ENCODE measurements around the gene POLR1G. TPM values are rescaled to one million over a fixed set of nuclear protein-coding genes. Genes with fewer than 3 reads are reported as not detected.

The POLR1G gene
- total and polyA plus RNA-seq, 2 donors from 2014 or later = 2.4 to 3.9 TPM

DNA sequence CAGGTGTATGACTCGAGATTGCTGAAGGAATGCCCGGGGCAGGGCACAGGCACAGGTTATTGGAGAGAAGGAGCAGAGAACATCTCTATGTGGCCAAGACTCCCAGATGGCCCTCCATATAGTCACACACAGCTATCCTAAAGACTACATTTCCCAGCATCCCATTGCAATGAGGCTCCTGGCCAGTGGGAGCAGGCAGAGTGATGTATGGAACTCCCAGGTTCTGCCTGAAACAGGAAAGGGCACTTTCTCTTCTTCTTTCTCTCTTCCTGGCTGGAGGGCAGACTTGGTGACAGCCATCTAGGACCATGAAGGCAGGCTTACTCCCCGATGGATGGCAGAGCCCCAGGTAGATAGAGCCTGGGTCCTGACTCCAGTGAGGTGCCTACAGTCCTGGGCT lies 15.1 kb upstream of the POLR1G start:
- H3K9me3 ChIP-seq (ENCODE audit: control insufficient read depth in 2 of 3, insufficient read depth in 1 of 3, low read length in 3 of 3) = no peaks in the 10 kb centered on the region

GRCh38 chr19:45391871-45392665 lies 14.4 kb upstream of the POLR1G start:
- H3K4me1 ChIP-seq (ENCODE audit: control insufficient read depth in 2 of 3, insufficient read depth in 2 of 3, low read depth in 1 of 3, low read length in 3 of 3) = no peaks in the 10 kb centered on the region
- no peak for FAIRE-seq
- intact Hi-C loops (cut with DNase I) = no loop called here
- no peak overlapping the region for H3K4me3 ChIP-seq (ENCODE audit: low read length in 3 of 3)
- no peaks in the 10 kb centered on the region for H3K9me3 ChIP-seq (ENCODE audit: control insufficient read depth in 2 of 3, insufficient read depth in 1 of 3, low read length in 3 of 3)
- DNase-seq = no peak
- TF ChIP-seq, protein P1, sequence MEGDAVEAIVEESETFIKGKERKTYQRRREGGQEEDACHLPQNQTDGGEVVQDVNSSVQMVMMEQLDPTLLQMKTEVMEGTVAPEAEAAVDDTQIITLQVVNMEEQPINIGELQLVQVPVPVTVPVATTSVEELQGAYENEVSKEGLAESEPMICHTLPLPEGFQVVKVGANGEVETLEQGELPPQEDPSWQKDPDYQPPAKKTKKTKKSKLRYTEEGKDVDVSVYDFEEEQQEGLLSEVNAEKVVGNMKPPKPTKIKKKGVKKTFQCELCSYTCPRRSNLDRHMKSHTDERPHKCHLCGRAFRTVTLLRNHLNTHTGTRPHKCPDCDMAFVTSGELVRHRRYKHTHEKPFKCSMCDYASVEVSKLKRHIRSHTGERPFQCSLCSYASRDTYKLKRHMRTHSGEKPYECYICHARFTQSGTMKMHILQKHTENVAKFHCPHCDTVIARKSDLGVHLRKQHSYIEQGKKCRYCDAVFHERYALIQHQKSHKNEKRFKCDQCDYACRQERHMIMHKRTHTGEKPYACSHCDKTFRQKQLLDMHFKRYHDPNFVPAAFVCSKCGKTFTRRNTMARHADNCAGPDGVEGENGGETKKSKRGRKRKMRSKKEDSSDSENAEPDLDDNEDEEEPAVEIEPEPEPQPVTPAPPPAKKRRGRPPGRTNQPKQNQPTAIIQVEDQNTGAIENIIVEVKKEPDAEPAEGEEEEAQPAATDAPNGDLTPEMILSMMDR (IDR thresholded peaks at IDR 0.05; ENCODE audit: borderline replicate concordance, extremely low read depth, insufficient read depth) = no peak
- no peak overlapping the region for H3K27ac ChIP-seq (ENCODE audit: low read depth in 2 of 2, low read length in 2 of 2)
- H3K9ac ChIP-seq (ENCODE audit: low read length in 3 of 3) = no peak overlapping the region
- H3K36me3 ChIP-seq (ENCODE audit: control insufficient read depth in 2 of 3, insufficient read depth in 3 of 3, low read length in 3 of 3) = no peaks in the 10 kb centered on the region
- peaks cover 5% of the 10 kb centered on the region for H3K27me3 ChIP-seq (ENCODE audit: control insufficient read depth, insufficient read depth, low read length)

More for the DNA sequence above, 15.1 kb upstream of the POLR1G start:
- FAIRE-seq = no peak
- TF ChIP-seq, protein P1 (IDR thresholded peaks at IDR 0.05; ENCODE audit: borderline replicate concordance, extremely low read depth, insufficient read depth) = no peak
- Histone ChIP-seq H3K27ac (ENCODE audit: low read depth in 2 of 2, low read length in 2 of 2) (no peak overlapping the region), H3K36me3 (ENCODE audit: control insufficient read depth in 2 of 3, insufficient read depth in 3 of 3, low read length in 3 of 3) (no peaks in the 10 kb centered on the region), H3K27me3 (ENCODE audit: control insufficient read depth, insufficient read depth, low read length) (peaks cover 5% of the 10 kb centered on the region), H3K9ac (ENCODE audit: low read length in 3 of 3) (no peak overlapping the region), H3K4me3 (ENCODE audit: low read length in 3 of 3) (no peak overlapping the region), H3K4me1 (ENCODE audit: control insufficient read depth in 2 of 3, insufficient read depth in 2 of 3, low read depth in 1 of 3, low read length in 3 of 3) (no peaks in the 10 kb centered on the region)
- intact Hi-C loops (cut with DNase I) = no loop called here
- DNase-seq = no peak

GRCh38 chr19:45395821-45396617 lies 10.4 kb upstream of the POLR1G start:
- FAIRE-seq = no peak
- intact Hi-C loops (cut with DNase I) = no loop called here
- H3K36me3 ChIP-seq (ENCODE audit: control insufficient read depth in 2 of 3, insufficient read depth in 3 of 3, low read length in 3 of 3) = no peaks in the 10 kb centered on the region

More at GRCh38 chr19:45395821-45396617, 10.4 kb upstream of the POLR1G start:
- TF ChIP-seq, protein P1 (IDR thresholded peaks at IDR 0.05; ENCODE audit: borderline replicate concordance, extremely low read depth, insufficient read depth) = no peak
- Histone ChIP-seq H3K4me1 (ENCODE audit: control insufficient read depth in 2 of 3, insufficient read depth in 2 of 3, low read depth in 1 of 3, low read length in 3 of 3) (peaks cover 0 to 2% (median 0%) of the 10 kb centered on the region in 3 donors), H3K27me3 (ENCODE audit: control insufficient read depth, insufficient read depth, low read length) (peaks cover 5% of the 10 kb centered on the region), H3K27ac (ENCODE audit: low read depth in 2 of 2, low read length in 2 of 2) (no peak overlapping the region), H3K9ac (ENCODE audit: low read length in 3 of 3) (no peak overlapping the region), H3K9me3 (ENCODE audit: control insufficient read depth in 2 of 3, insufficient read depth in 1 of 3, low read length in 3 of 3) (no peaks in the 10 kb centered on the region), H3K4me3 (ENCODE audit: low read length in 3 of 3) (no peak overlapping the region)
- peak in 1 of 5 donors; percentile 48 for DNase-seq

All from kidney (tissue), 14 donors.